ENCODE measurements around the gene ALOX5AP. TPM values are rescaled to one million over a fixed set of nuclear protein-coding genes. Genes with fewer than 3 reads are reported as not detected.

The ALOX5AP gene
- polyA plus RNA-seq, 2 of the 4 experiments (the other 2 are of a cell fraction) = 2.3 to 2.8 TPM

DNA sequence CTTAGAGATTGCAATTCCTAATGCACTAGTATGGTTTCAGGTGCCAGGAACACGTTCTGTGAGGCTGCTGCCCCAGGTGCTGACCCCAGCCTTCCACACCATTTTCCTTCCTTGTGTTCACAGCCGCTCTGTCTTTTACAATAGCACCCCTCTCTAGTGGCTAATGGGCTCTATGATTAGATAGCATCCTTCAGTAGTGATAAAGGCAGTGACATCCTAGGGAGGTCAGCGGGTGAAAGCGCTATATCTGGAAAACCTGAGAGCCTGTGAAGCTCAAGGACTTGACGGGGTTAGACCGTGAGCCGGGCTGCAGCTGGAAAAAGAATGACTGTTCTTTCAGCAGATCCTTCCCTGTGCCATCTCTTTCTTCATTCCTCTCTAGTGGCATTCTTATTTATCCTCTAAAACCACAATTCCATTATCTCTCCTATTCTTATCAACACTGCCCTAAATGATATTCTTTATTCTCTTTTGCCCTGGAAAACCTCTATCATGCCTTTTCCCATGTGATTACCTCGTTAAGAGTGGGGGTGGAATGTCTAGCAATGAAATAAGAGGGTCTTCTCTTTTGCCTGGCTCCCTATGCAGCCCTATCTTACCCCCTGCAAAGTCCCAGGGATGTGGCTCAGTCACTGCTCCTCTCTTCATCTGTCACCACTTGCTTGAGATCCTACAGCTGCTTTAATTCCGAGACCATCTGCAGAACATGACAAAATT lies 21.8 kb downstream of the ALOX5AP start:
- Histone ChIP-seq H3K27ac (no peak overlapping the region), H3K4me1 (no peaks in the 10 kb centered on the region), H3K4me3 (no peak overlapping the region), H3K9me3 (no peaks in the 10 kb centered on the region), H3K4me2 (no peak overlapping the region)
- ChIA-PET CTCF (no interaction called here), POLR2A (interaction anchor here (0.5 kb wide), 1 partner anchor 16 kb away, joined by 3 read pairs; no protein-coding TSS in a partner anchor)
- DNase-seq (ENCODE audit: low read depth in 1 of 2, low spot score in 1 of 2) (no peak), ATAC-seq (no peak), FAIRE-seq (no peak)
- 78% methylated on average over 9 of the region's 9 CpGs for whole genome bisulfite sequencing (ENCODE audit: missing lambda C conversion rate)
- TF ChIP-seq, protein P1, sequence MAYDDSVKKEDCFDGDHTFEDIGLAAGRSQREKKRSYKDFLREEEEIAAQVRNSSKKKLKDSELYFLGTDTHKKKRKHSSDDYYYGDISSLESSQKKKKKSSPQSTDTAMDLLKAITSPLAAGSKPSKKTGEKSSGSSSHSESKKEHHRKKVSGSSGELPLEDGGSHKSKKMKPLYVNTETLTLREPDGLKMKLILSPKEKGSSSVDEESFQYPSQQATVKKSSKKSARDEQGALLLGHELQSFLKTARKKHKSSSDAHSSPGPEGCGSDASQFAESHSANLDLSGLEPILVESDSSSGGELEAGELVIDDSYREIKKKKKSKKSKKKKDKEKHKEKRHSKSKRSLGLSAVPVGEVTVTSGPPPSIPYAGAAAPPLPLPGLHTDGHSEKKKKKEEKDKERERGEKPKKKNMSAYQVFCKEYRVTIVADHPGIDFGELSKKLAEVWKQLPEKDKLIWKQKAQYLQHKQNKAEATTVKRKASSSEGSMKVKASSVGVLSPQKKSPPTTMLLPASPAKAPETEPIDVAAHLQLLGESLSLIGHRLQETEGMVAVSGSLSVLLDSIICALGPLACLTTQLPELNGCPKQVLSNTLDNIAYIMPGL (CRISPR knock-in tag; IDR thresholded peaks at IDR 0.05; ENCODE audit: borderline replicate concordance) = no peak
- no peak for TF ChIP-seq HOXB13 (CRISPR knock-in tag; IDR thresholded peaks at IDR 0.05; ENCODE audit: low read depth)
- no peak for TF ChIP-seq POLR2AphosphoS2 (conservative IDR thresholded peaks at IDR 0.05; ENCODE audit: low read length)
- no peak for TF ChIP-seq FOSL2 (IDR thresholded peaks at IDR 0.05)
- no peak for TF ChIP-seq FOSL2 (CRISPR knock-in tag; IDR thresholded peaks at IDR 0.05)
- TF ChIP-seq ZFP36 (IDR thresholded peaks at IDR 0.05; ENCODE audit: borderline replicate concordance, partially characterized antibody) = no peak
- no peak for TF ChIP-seq SREBF2 (IDR thresholded peaks at IDR 0.05)
- no peak for TF ChIP-seq HOXA7 (CRISPR knock-in tag; IDR thresholded peaks at IDR 0.05)
- TF ChIP-seq TP53 (CRISPR knock-in tag; IDR thresholded peaks at IDR 0.05) = no peak
- TF ChIP-seq, protein P2, sequence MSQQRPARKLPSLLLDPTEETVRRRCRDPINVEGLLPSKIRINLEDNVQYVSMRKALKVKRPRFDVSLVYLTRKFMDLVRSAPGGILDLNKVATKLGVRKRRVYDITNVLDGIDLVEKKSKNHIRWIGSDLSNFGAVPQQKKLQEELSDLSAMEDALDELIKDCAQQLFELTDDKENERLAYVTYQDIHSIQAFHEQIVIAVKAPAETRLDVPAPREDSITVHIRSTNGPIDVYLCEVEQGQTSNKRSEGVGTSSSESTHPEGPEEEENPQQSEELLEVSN (IDR thresholded peaks at IDR 0.05; ENCODE audit: borderline replicate concordance, low read depth) = no peak
- no peak for TF ChIP-seq MYC (IDR thresholded peaks at IDR 0.05; ENCODE audit: borderline replicate concordance, low read length)
- no peak for TF ChIP-seq RAD21 (conservative IDR thresholded peaks at IDR 0.05 in 1 of 2, IDR thresholded peaks at IDR 0.05 in 1 of 2)
- no peak for TF ChIP-seq RFX5 (IDR thresholded peaks at IDR 0.05)
- TF ChIP-seq ESRRA (IDR thresholded peaks at IDR 0.05; ENCODE audit: borderline replicate concordance, low read length) = no peak
- TF ChIP-seq RNF2 (IDR thresholded peaks at IDR 0.05; ENCODE audit: borderline replicate concordance, low read depth) = no peak
- no peak for TF ChIP-seq KDM1A (IDR thresholded peaks at IDR 0.05; ENCODE audit: low read depth)
- TF ChIP-seq RARB (CRISPR knock-in tag; IDR thresholded peaks at IDR 0.05) = no peak
- no peak for TF ChIP-seq SMC3 (IDR thresholded peaks at IDR 0.05)
- no peak for TF ChIP-seq CHD2 (IDR thresholded peaks at IDR 0.05; ENCODE audit: low read length, partially characterized antibody)
- no peak for TF ChIP-seq CBX2 (IDR thresholded peaks at IDR 0.05; ENCODE audit: borderline replicate concordance, low read depth)
- no peak for TF ChIP-seq HOXB5 (CRISPR knock-in tag; IDR thresholded peaks at IDR 0.05)

DNA sequence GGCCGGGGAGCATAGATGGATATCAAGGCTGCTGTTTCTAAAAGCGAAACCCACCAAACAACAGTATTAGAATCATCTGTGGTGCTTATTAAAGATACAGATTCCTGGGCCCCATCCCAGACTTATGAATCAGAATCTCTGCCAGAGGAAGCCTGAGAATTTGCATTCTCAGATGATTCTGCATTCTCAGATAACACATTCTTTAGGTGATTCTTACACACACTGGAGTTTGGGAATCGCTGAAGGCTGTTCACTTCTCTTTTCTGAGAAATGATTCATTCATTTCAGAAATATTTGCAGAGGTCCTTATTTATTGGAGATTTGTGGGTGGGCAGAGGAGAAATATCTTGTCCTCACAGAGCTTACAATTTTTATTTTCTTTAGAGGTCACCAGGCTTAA lies 24.4 kb downstream of the ALOX5AP start:
- 83% methylated on average over 3 of the region's 3 CpGs for WGBS (ENCODE audit: missing lambda C conversion rate)
- no peak overlapping the region for H3K4me3 ChIP-seq
- CTCF ChIA-PET = interaction anchor here (0.6 kb wide), 1 partner anchor 115 kb away, joined by 5 read pairs; no protein-coding TSS in a partner anchor
- no peak for DNase-seq (ENCODE audit: low read depth in 1 of 2, low spot score in 1 of 2)
- no peak overlapping the region for H3K4me2 ChIP-seq
- no peak overlapping the region for H3K27ac ChIP-seq
- no peaks in the 10 kb centered on the region for H3K9me3 ChIP-seq
- TF ChIP-seq RCOR1 (IDR thresholded peaks at IDR 0.05; ENCODE audit: low read depth, low read length) (no peak), HOXB5 (CRISPR knock-in tag; IDR thresholded peaks at IDR 0.05) (no peak), ESRRA (IDR thresholded peaks at IDR 0.05; ENCODE audit: borderline replicate concordance, low read length) (no peak), CEBPB (IDR thresholded peaks at IDR 0.05) (no peak), CHD2 (IDR thresholded peaks at IDR 0.05; ENCODE audit: low read length, partially characterized antibody) (no peak), MAFK (IDR thresholded peaks at IDR 0.05; ENCODE audit: partially characterized antibody) (no peak), HDAC2 (IDR thresholded peaks at IDR 0.05) (no peak), SREBF2 (IDR thresholded peaks at IDR 0.05) (no peak), ZFP36 (IDR thresholded peaks at IDR 0.05; ENCODE audit: borderline replicate concordance, partially characterized antibody) (no peak), HOXA7 (CRISPR knock-in tag; IDR thresholded peaks at IDR 0.05) (no peak), NFE2L2 (conservative IDR thresholded peaks at IDR 0.05; ENCODE audit: low read length) (no peak), POLR2AphosphoS2 (conservative IDR thresholded peaks at IDR 0.05; ENCODE audit: low read length) (no peak)
- TF ChIP-seq, protein P3, sequence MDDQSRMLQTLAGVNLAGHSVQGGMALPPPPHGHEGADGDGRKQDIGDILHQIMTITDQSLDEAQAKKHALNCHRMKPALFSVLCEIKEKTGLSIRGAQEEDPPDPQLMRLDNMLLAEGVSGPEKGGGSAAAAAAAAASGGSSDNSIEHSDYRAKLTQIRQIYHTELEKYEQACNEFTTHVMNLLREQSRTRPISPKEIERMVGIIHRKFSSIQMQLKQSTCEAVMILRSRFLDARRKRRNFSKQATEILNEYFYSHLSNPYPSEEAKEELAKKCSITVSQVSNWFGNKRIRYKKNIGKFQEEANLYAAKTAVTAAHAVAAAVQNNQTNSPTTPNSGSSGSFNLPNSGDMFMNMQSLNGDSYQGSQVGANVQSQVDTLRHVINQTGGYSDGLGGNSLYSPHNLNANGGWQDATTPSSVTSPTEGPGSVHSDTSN (IDR thresholded peaks at IDR 0.05) = no peak
- TF ChIP-seq, protein P4, sequence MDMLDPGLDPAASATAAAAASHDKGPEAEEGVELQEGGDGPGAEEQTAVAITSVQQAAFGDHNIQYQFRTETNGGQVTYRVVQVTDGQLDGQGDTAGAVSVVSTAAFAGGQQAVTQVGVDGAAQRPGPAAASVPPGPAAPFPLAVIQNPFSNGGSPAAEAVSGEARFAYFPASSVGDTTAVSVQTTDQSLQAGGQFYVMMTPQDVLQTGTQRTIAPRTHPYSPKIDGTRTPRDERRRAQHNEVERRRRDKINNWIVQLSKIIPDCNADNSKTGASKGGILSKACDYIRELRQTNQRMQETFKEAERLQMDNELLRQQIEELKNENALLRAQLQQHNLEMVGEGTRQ (IDR thresholded peaks at IDR 0.05) = no peak
- TF ChIP-seq, protein P5, sequence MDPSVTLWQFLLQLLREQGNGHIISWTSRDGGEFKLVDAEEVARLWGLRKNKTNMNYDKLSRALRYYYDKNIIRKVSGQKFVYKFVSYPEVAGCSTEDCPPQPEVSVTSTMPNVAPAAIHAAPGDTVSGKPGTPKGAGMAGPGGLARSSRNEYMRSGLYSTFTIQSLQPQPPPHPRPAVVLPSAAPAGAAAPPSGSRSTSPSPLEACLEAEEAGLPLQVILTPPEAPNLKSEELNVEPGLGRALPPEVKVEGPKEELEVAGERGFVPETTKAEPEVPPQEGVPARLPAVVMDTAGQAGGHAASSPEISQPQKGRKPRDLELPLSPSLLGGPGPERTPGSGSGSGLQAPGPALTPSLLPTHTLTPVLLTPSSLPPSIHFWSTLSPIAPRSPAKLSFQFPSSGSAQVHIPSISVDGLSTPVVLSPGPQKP (IDR thresholded peaks at IDR 0.05; ENCODE audit: low read depth, low read length) = no peak
- TF ChIP-seq, protein P6, sequence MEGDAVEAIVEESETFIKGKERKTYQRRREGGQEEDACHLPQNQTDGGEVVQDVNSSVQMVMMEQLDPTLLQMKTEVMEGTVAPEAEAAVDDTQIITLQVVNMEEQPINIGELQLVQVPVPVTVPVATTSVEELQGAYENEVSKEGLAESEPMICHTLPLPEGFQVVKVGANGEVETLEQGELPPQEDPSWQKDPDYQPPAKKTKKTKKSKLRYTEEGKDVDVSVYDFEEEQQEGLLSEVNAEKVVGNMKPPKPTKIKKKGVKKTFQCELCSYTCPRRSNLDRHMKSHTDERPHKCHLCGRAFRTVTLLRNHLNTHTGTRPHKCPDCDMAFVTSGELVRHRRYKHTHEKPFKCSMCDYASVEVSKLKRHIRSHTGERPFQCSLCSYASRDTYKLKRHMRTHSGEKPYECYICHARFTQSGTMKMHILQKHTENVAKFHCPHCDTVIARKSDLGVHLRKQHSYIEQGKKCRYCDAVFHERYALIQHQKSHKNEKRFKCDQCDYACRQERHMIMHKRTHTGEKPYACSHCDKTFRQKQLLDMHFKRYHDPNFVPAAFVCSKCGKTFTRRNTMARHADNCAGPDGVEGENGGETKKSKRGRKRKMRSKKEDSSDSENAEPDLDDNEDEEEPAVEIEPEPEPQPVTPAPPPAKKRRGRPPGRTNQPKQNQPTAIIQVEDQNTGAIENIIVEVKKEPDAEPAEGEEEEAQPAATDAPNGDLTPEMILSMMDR (IDR thresholded peaks at IDR 0.05) = no peak
- no peak for FAIRE-seq
- POLR2A ChIA-PET = no interaction called here
- H3K4me1 ChIP-seq = no peaks in the 10 kb centered on the region
- no peak for ATAC-seq

All from A549 (cell line).